ENCODE results near the gene BNC2. TPM values are rescaled to one million over a fixed set of nuclear protein-coding genes. Genes with fewer than 3 reads are reported as not detected.
"Not testable (repeated sequence)": the region's sequence is repeated elsewhere in the genome, so short reads cannot be mapped to it uniquely, and the experiment has no call there.

The BNC2 gene
- not detected in 2 replicates for total RNA-seq

- Mint-ChIP-seq H3K27ac (no peak within 1 kb of the TSS), H3K9me3 (no peaks in the 10 kb centered on the region), H3K4me3 (peak within 1 kb of the TSS; percentile 68), H3K27me3 (ENCODE audit: insufficient read depth) (peaks cover 38% of the 10 kb centered on the region), H3K36me3 (ENCODE audit: low read depth) (no peaks in the 10 kb centered on the region), H3K4me1 (ENCODE audit: low read depth) (no peaks in the 10 kb centered on the region)
- intact Hi-C loops (cut with micrococcal nuclease), result no loop called here
- DNase-seq (ENCODE audit: low spot score), result no peak
Measured at GRCh38 chr9:16870596-16871335, at the start of gene BNC2. TSS of gene BNC2 (minus strand) at chr9:16870670. CDS start at chr9:16870648, 22 bp downstream.

- H3K27me3 Mint-ChIP-seq (ENCODE audit: insufficient read depth), result no peaks in the 10 kb centered on the region
- H3K4me1 Mint-ChIP-seq (ENCODE audit: low read depth), result no peaks in the 10 kb centered on the region
- no peak overlapping the region for H3K4me3 Mint-ChIP-seq
- intact Hi-C loops (cut with micrococcal nuclease), result no loop called here
- no peak overlapping the region for H3K27ac Mint-ChIP-seq
- no peak for DNase-seq (ENCODE audit: low spot score)
- no peaks in the 10 kb centered on the region for H3K36me3 Mint-ChIP-seq (ENCODE audit: low read depth)
- H3K9me3 Mint-ChIP-seq, result peaks cover 29% of the 10 kb centered on the region
Measured at GRCh38 chr9:16918920-16919319, 48.5 kb upstream of the BNC2 start.

GRCh38 chr9:16915126-16915831 is 44.8 kb upstream of the BNC2 start:
- DNase-seq (ENCODE audit: low spot score), result no peak
- intact Hi-C loops (cut with micrococcal nuclease), result no loop called here
- Mint-ChIP-seq H3K4me3 (no peak overlapping the region), H3K9me3 (peaks cover 19% of the 10 kb centered on the region), H3K27me3 (ENCODE audit: insufficient read depth) (no peaks in the 10 kb centered on the region), H3K4me1 (ENCODE audit: low read depth) (no peaks in the 10 kb centered on the region), H3K27ac (no peak overlapping the region), H3K36me3 (ENCODE audit: low read depth) (no peaks in the 10 kb centered on the region)

- DNase-seq (ENCODE audit: low spot score), result no peak
- no peaks in the 10 kb centered on the region for H3K36me3 Mint-ChIP-seq (ENCODE audit: low read depth)
- H3K4me1 Mint-ChIP-seq (ENCODE audit: low read depth), result no peaks in the 10 kb centered on the region
- H3K9me3 Mint-ChIP-seq, result peaks cover 9% of the 10 kb centered on the region
- no peak overlapping the region for H3K4me3 Mint-ChIP-seq
- H3K27me3 Mint-ChIP-seq (ENCODE audit: insufficient read depth), result no peaks in the 10 kb centered on the region
- intact Hi-C loops (cut with micrococcal nuclease), result no loop called here
- H3K27ac Mint-ChIP-seq, result no peak overlapping the region
Measured at GRCh38 chr9:16912197-16912596, 41.7 kb upstream of the BNC2 start.

GRCh38 chr9:16908206-16908605 is 37.7 kb upstream of the BNC2 start:
- intact Hi-C loops (cut with micrococcal nuclease); H3K27ac Mint-ChIP-seq: not testable (repeated sequence)

GRCh38 chr9:16904655-16905054 is 34.2 kb upstream of the BNC2 start:
- DNase-seq (ENCODE audit: low spot score), result no peak
- Mint-ChIP-seq H3K27me3 (ENCODE audit: insufficient read depth) (no peaks in the 10 kb centered on the region), H3K36me3 (ENCODE audit: low read depth) (no peaks in the 10 kb centered on the region), H3K4me1 (ENCODE audit: low read depth) (no peaks in the 10 kb centered on the region), H3K27ac (no peak overlapping the region), H3K9me3 (no peaks in the 10 kb centered on the region), H3K4me3 (no peak overlapping the region)
- intact Hi-C loops (cut with micrococcal nuclease), result no loop called here

More at GRCh38 chr9:16908206-16908605, 37.7 kb upstream of the BNC2 start:
- not testable (repeated sequence) for H3K27me3 Mint-ChIP-seq (ENCODE audit: insufficient read depth); H3K36me3 Mint-ChIP-seq (ENCODE audit: low read depth); H3K4me3 Mint-ChIP-seq; H3K9me3 Mint-ChIP-seq; DNase-seq (ENCODE audit: low spot score); H3K4me1 Mint-ChIP-seq (ENCODE audit: low read depth)

- no peaks in the 10 kb centered on the region for H3K4me1 Mint-ChIP-seq (ENCODE audit: low read depth)
- no peak overlapping the region for H3K27ac Mint-ChIP-seq
- H3K27me3 Mint-ChIP-seq (ENCODE audit: insufficient read depth), result no peaks in the 10 kb centered on the region
- no peak overlapping the region for H3K4me3 Mint-ChIP-seq
- peaks cover 5% of the 10 kb centered on the region for H3K9me3 Mint-ChIP-seq
- no peak for DNase-seq (ENCODE audit: low spot score)
- intact Hi-C loops (cut with micrococcal nuclease), result no loop called here
- no peaks in the 10 kb centered on the region for H3K36me3 Mint-ChIP-seq (ENCODE audit: low read depth)
Measured at GRCh38 chr9:16901590-16901989, 31.1 kb upstream of the BNC2 start.

- H3K36me3 Mint-ChIP-seq (ENCODE audit: low read depth), result no peaks in the 10 kb centered on the region
- H3K27me3 Mint-ChIP-seq (ENCODE audit: insufficient read depth), result no peaks in the 10 kb centered on the region
- no peak overlapping the region for H3K4me3 Mint-ChIP-seq
- no peaks in the 10 kb centered on the region for H3K4me1 Mint-ChIP-seq (ENCODE audit: low read depth)
- peaks cover 5% of the 10 kb centered on the region for H3K9me3 Mint-ChIP-seq
- no peak overlapping the region for H3K27ac Mint-ChIP-seq
- DNase-seq (ENCODE audit: low spot score), result no peak
- intact Hi-C loops (cut with micrococcal nuclease), result no loop called here
Measured at GRCh38 chr9:16899606-16900005, 29.1 kb upstream of the BNC2 start.

GRCh38 chr9:16898464-16898863 is 28.0 kb upstream of the BNC2 start:
- H3K9me3 Mint-ChIP-seq, result peaks cover 5% of the 10 kb centered on the region
- DNase-seq (ENCODE audit: low spot score), result no peak
- H3K4me3 Mint-ChIP-seq, result no peak overlapping the region
- H3K27ac Mint-ChIP-seq, result no peak overlapping the region
- H3K4me1 Mint-ChIP-seq (ENCODE audit: low read depth), result no peaks in the 10 kb centered on the region
- no peaks in the 10 kb centered on the region for H3K36me3 Mint-ChIP-seq (ENCODE audit: low read depth)
- intact Hi-C loops (cut with micrococcal nuclease), result no loop called here
- no peaks in the 10 kb centered on the region for H3K27me3 Mint-ChIP-seq (ENCODE audit: insufficient read depth)

GRCh38 chr9:16888594-16888993 is 18.1 kb upstream of the BNC2 start:
- peaks cover 4% of the 10 kb centered on the region for H3K9me3 Mint-ChIP-seq
- H3K27me3 Mint-ChIP-seq (ENCODE audit: insufficient read depth), result no peaks in the 10 kb centered on the region
- no peak for DNase-seq (ENCODE audit: low spot score)
- intact Hi-C loops (cut with micrococcal nuclease), result no loop called here
- no peak overlapping the region for H3K4me3 Mint-ChIP-seq
- H3K4me1 Mint-ChIP-seq (ENCODE audit: low read depth), result no peaks in the 10 kb centered on the region
- no peaks in the 10 kb centered on the region for H3K36me3 Mint-ChIP-seq (ENCODE audit: low read depth)
- H3K27ac Mint-ChIP-seq, result no peak overlapping the region

GRCh38 chr9:16885931-16886330 is 15.5 kb upstream of the BNC2 start:
- H3K4me1 Mint-ChIP-seq (ENCODE audit: low read depth), result no peaks in the 10 kb centered on the region
- H3K4me3 Mint-ChIP-seq, result no peak overlapping the region
- intact Hi-C loops (cut with micrococcal nuclease), result no loop called here
- H3K27ac Mint-ChIP-seq, result no peak overlapping the region
- DNase-seq (ENCODE audit: low spot score), result no peak
- peaks cover 16% of the 10 kb centered on the region for H3K9me3 Mint-ChIP-seq
- H3K27me3 Mint-ChIP-seq (ENCODE audit: insufficient read depth), result no peaks in the 10 kb centered on the region
- H3K36me3 Mint-ChIP-seq (ENCODE audit: low read depth), result no peaks in the 10 kb centered on the region

- no peak overlapping the region for H3K4me3 Mint-ChIP-seq
- no peak overlapping the region for H3K27ac Mint-ChIP-seq
- H3K4me1 Mint-ChIP-seq (ENCODE audit: low read depth), result no peaks in the 10 kb centered on the region
- H3K36me3 Mint-ChIP-seq (ENCODE audit: low read depth), result no peaks in the 10 kb centered on the region
- H3K9me3 Mint-ChIP-seq, result peaks cover 19% of the 10 kb centered on the region
- no peak for DNase-seq (ENCODE audit: low spot score)
- intact Hi-C loops (cut with micrococcal nuclease), result no loop called here
- no peaks in the 10 kb centered on the region for H3K27me3 Mint-ChIP-seq (ENCODE audit: insufficient read depth)
Measured at GRCh38 chr9:16884952-16885513, 14.6 kb upstream of the BNC2 start.

- no peak overlapping the region for H3K4me3 Mint-ChIP-seq
- H3K27ac Mint-ChIP-seq, result no peak overlapping the region
- H3K9me3 Mint-ChIP-seq, result peaks cover 19% of the 10 kb centered on the region
- no peak for DNase-seq (ENCODE audit: low spot score)
- intact Hi-C loops (cut with micrococcal nuclease), result no loop called here
- H3K4me1 Mint-ChIP-seq (ENCODE audit: low read depth), result no peaks in the 10 kb centered on the region
- no peaks in the 10 kb centered on the region for H3K27me3 Mint-ChIP-seq (ENCODE audit: insufficient read depth)
- H3K36me3 Mint-ChIP-seq (ENCODE audit: low read depth), result no peaks in the 10 kb centered on the region
Measured at GRCh38 chr9:16884373-16884772, 13.9 kb upstream of the BNC2 start.

Data from activated T-helper 1 cell treated with anti-CD3 and anti-CD28 coated beads, Interleukin-12 subunit alpha, Interleukin-12 subunit beta, Interleukin-2, Interleukin-4 antibody, amounts not matched to agents 30 ng/mL and 10 ng/mL and 1 ng/mL, durations not matched to agents 14 hours and 24 hours and 36 hours (primary cell).